ENCODE data around the gene TCN1. TPM values are rescaled to one million over a fixed set of nuclear protein-coding genes. Genes with fewer than 3 reads are reported as not detected.

The TCN1 gene
- total RNA-seq, 1 experiment from 2014 or later: not detected

DNA sequence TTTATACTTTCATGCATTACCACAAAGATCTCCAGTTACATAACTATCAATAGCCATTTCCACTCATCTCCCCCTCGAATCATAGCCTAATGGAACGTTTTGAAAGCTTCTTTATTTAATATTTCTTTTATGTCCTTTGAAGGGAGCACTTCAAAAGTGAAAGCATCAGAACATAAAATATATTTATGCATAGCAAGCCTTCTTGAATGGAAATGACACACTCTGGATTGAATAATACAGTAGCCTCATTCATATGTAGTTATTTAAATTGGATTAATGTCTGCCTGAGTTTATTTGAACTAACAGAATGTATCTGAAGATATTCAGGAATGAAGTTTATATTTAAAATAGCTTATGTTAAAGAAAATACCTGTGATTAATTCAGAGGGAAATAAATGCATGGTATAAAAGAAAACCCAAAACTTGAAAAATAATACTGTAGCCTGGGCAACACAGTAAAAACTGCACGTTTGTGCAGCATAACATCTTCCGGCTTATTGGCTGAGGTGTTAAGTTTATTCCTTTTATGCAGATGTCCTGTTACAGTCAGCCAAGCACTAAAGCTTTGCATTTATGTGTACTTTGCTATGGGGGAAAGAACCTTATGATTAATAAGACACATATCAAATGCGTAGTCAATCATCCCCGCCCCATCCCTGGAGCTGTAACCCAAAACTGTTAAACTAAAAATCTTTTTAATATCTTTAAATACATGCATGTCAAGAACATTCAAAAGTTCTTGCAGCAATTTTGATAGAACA lies 34.3 kb upstream of the TCN1 start:
- ChIA-PET POLR2A (ENCODE audit: low non-redundant PET) (no interaction called here), CTCF (no interaction called here)
- no peaks in the 10 kb centered on the region for H3K36me3 ChIP-seq (ENCODE audit: insufficient read depth, low read length, poor library complexity, severe bottlenecking)
- H3K4me1 ChIP-seq (ENCODE audit: insufficient read depth, low read length, poor library complexity, severe bottlenecking): peaks cover 18% of the 10 kb centered on the region
- peak; percentile 28 for DNase-seq (ENCODE audit: low spot score)
- intact Hi-C loops (cut with micrococcal nuclease; ENCODE audit: unreplicated experiment): no loop called here
- TF ChIP-seq, protein P1, sequence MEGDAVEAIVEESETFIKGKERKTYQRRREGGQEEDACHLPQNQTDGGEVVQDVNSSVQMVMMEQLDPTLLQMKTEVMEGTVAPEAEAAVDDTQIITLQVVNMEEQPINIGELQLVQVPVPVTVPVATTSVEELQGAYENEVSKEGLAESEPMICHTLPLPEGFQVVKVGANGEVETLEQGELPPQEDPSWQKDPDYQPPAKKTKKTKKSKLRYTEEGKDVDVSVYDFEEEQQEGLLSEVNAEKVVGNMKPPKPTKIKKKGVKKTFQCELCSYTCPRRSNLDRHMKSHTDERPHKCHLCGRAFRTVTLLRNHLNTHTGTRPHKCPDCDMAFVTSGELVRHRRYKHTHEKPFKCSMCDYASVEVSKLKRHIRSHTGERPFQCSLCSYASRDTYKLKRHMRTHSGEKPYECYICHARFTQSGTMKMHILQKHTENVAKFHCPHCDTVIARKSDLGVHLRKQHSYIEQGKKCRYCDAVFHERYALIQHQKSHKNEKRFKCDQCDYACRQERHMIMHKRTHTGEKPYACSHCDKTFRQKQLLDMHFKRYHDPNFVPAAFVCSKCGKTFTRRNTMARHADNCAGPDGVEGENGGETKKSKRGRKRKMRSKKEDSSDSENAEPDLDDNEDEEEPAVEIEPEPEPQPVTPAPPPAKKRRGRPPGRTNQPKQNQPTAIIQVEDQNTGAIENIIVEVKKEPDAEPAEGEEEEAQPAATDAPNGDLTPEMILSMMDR (conservative IDR thresholded peaks at IDR 0.05; ENCODE audit: low read depth, low read length): no peak
- TF ChIP-seq EZH2 (IDR thresholded peaks at IDR 0.05; ENCODE audit: borderline replicate concordance, low read depth, low read length, poor library complexity, severe bottlenecking): no peak
- H3K4me3 ChIP-seq (ENCODE audit: low read depth, low read length, poor library complexity, severe bottlenecking): no peak overlapping the region
- H3K27me3 ChIP-seq (replicated peaks; ENCODE audit: insufficient read depth, low read depth, low read length, poor library complexity): no peaks in the 10 kb centered on the region
- H3K27ac ChIP-seq (ENCODE audit: low read depth, low read length, poor library complexity, severe bottlenecking): no peak overlapping the region
- no peaks in the 10 kb centered on the region for H3K9me3 ChIP-seq (ENCODE audit: low read depth, low read length, poor library complexity, severe bottlenecking)
- BruUV-seq (replicated peaks): no TSS peak

DNA sequence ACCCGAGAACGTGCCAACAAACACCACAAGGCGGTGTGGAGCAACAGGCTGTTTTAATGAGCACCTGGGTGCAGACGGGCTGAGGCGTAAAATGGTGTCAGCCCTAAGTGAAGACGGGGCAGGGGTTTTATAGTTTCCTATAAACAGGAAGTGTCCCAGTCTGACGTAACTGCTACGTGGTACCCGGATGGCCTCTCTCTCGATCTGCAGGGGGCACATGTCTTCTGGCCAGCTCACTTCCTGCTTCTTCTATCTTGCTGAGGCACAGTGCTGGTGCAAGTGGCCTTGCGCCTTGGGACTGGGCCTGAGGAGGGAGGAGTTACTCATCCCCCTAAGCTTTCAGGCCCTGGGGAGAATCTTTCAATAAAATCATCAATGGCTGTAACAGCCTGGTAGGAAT lies 33.2 kb upstream of the TCN1 start:
- H3K36me3 ChIP-seq (ENCODE audit: insufficient read depth, low read length, poor library complexity, severe bottlenecking): no peaks in the 10 kb centered on the region
- H3K4me1 ChIP-seq (ENCODE audit: insufficient read depth, low read length, poor library complexity, severe bottlenecking): peaks cover 18% of the 10 kb centered on the region
- ChIA-PET CTCF (no interaction called here), POLR2A (ENCODE audit: low non-redundant PET) (no interaction called here)
- H3K9me3 ChIP-seq (ENCODE audit: low read depth, low read length, poor library complexity, severe bottlenecking): no peaks in the 10 kb centered on the region
- H3K4me3 ChIP-seq (ENCODE audit: low read depth, low read length, poor library complexity, severe bottlenecking): no peak overlapping the region
- no peak overlapping the region for H3K27ac ChIP-seq (ENCODE audit: low read depth, low read length, poor library complexity, severe bottlenecking)
- BruUV-seq (replicated peaks): no TSS peak
- peak; percentile 66 for DNase-seq (ENCODE audit: low spot score)
- no peak for TF ChIP-seq EZH2 (IDR thresholded peaks at IDR 0.05; ENCODE audit: borderline replicate concordance, low read depth, low read length, poor library complexity, severe bottlenecking)
- TF ChIP-seq, protein P1 (conservative IDR thresholded peaks at IDR 0.05; ENCODE audit: low read depth, low read length): no peak
- H3K27me3 ChIP-seq (replicated peaks; ENCODE audit: insufficient read depth, low read depth, low read length, poor library complexity): peaks cover 7% of the 10 kb centered on the region
- intact Hi-C loops (cut with micrococcal nuclease; ENCODE audit: unreplicated experiment): no loop called here

DNA sequence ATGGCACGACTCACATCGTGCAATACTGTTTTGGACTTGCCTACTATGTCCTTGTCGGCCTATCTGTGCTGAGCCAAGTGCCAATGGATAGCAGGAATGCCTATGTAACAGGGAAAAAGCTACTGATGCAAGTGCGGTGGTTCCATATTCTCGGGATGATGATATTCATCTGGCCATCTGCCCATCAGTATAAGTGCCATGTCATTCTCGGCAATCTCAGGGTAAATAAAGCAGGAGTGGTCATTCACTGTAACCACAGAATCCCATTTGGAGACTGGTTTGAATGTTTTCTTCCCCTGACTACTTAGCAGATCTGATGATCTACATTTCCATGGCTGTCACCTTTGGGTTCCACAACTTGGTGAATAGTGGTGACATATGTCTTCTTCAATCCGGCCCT lies 32.4 kb upstream of the TCN1 start:
- Histone ChIP-seq H3K27ac (ENCODE audit: low read depth, low read length, poor library complexity, severe bottlenecking) (no peak overlapping the region), H3K4me3 (ENCODE audit: low read depth, low read length, poor library complexity, severe bottlenecking) (no peak overlapping the region), H3K27me3 (replicated peaks; ENCODE audit: insufficient read depth, low read depth, low read length, poor library complexity) (peaks cover 10% of the 10 kb centered on the region), H3K9me3 (ENCODE audit: low read depth, low read length, poor library complexity, severe bottlenecking) (no peaks in the 10 kb centered on the region), H3K4me1 (ENCODE audit: insufficient read depth, low read length, poor library complexity, severe bottlenecking) (peaks cover 18% of the 10 kb centered on the region), H3K36me3 (ENCODE audit: insufficient read depth, low read length, poor library complexity, severe bottlenecking) (no peaks in the 10 kb centered on the region)
- intact Hi-C loops (cut with micrococcal nuclease; ENCODE audit: unreplicated experiment): no loop called here
- no peak for DNase-seq (ENCODE audit: low spot score)
- TF ChIP-seq, protein P1 (conservative IDR thresholded peaks at IDR 0.05; ENCODE audit: low read depth, low read length): no peak
- no peak for TF ChIP-seq EZH2 (IDR thresholded peaks at IDR 0.05; ENCODE audit: borderline replicate concordance, low read depth, low read length, poor library complexity, severe bottlenecking)
- POLR2A ChIA-PET (ENCODE audit: low non-redundant PET): no interaction called here
- CTCF ChIA-PET: no interaction called here
- BruUV-seq (replicated peaks): no TSS peak
